Measurements from ENCODE around the gene CCDC69.
A peak's percentile ranks its signal among the peaks of the same experiment; 100 is the strongest.

Gene CCDC69

DNA sequence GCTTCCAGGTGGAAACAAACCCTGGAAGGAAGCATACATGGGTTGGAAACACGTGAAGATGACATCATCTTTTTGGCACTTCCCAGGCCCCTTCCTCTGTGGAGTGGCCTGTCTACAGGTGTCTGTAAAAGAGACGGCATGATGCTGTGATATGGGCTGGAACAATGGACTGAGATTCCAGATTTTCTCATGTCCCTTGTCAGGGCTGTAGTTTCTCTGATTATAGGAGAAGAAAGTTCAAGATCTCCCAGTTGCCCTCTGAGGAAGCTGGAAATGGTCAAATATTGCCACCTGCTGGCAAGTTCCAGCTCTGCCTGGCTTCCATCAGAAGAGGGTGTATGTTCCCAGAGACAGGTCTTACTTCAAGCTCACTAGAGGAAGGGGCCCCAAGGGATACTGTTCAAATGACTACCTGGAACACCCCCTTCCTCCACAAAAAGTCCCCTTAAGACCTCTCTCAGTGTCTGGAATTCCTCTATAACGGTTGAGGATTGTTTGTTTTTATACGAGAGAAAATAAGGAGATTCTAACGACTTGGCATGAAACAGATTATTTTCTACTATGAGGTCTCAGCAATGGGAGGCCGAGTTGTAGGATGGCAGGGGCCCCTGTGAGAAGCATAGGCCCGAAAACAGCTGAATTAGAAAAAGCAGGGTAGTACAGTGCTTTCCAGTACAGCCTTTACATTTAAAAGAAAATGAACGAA lies 59.1 kb downstream of the CCDC69 start:
- DNase-seq (ENCODE audit: low read depth), result peak; percentile 77

- no peak for DNase-seq (ENCODE audit: low read depth)
Measured at GRCh38 chr5:151162776-151163175, 61.1 kb downstream of the CCDC69 start.

DNA sequence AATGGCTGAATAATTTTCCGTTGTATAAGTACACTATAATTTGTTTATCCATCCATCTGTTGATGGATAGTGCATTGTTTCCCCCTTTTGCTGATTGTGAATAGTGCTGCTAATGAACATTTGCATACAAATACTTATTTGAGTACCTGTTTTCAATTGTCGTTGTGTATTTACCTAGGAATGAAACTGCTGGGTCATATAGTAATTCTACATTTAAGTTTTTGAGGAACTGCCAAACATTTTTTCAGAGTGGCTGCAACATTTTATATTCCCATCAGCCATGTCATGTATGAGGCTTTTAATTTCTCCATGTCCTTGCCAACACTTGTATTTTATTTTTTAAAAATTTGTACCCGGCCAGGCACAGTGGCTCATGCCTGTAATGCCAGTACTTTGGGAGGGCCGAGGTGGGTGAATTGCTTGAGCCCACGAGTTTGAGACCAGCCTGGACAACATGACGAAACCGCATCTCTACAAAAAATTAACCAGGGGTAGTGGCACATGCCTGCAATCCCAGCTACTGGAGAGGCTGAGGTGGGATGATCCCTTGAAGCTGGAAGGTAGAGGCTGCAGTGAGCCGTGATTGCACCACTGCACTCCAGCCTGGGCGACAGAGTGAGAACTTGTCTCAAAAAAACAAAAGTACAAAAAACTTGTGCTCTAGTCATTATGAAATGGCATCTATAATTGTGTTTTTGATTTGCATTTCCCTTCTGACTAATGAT lies 64.1 kb downstream of the CCDC69 start:
- DNase-seq (ENCODE audit: low read depth), result no peak

DNA sequence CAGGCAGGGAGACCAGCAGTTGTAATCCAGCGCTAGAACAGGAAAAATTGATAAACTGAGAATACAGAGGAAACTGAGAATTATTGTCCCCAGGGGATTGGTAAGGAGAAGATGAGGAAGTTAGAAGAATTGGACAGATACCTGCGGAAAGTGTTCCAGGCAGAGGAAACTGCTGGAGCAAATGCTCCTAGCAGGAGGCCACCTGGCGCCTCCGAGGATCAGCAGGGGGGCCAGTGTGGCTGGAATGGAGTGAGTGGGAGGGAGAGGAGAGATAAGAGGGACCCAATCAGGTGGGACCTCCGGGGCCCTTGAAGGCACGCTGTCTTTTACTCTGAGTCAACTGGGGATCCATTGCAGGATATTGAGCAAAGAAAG lies 65.6 kb downstream of the CCDC69 start:
- no peak for DNase-seq (ENCODE audit: low read depth)

GRCh38 chr5:151157426-151158286 lies 66.2 kb downstream of the CCDC69 start, which contains the start of gene ANXA6:
Gene ANXA6, minus strand, starts transcription at chr5:151157779. Its CDS starts 9,878 bp downstream, at chr5:151147901.
- DNase-seq (ENCODE audit: low read depth), result peak; percentile 35

DNA sequence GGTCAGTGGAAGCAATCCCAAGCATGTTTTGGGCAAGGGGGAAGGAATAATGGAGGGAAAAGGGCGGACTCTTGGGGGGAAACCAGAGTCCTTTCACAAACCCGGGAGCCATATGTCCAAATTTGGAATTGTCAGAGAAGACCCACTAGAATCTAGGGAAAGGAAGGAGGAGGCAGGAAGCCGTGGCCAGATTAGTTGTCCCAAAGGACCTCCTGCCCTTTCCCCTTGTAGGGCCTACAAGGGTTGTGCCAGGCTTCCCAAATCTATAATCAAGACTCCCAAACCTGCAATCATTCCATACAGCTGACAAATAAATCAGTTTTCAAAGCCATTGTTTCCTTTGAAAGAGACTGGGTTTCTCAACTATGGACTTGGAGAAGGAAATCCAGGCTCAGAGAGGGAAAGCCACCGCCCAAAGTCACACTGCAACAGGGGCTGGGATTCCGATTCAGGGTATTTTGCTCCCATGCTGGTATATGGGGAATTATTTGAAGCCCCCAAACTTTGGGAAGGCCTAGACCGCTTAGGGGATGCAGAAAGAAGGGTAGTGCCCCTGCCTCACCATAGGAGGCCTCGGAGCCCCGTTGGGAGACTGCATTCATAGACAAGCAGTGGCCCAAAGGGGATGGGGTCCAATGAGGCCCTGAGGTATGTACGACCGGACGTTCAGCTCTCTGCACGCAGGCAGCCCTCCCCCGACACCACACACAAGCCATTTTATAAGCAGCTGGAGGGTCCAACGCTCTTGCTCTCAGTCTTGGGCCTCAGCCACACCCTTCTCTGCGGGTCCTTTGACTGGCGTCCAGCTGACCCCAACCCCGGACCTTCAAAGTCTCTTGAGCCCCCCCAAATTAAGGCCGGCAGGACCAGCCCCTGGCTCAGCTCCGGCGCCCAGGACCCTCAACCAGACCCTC lies 67.1 kb downstream of the CCDC69 start:
- DNase-seq (ENCODE audit: low read depth), result no peak

GRCh38 chr5:151155775-151156506 lies 68.0 kb downstream of the CCDC69 start:
- DNase-seq (ENCODE audit: low read depth), result no peak

DNA sequence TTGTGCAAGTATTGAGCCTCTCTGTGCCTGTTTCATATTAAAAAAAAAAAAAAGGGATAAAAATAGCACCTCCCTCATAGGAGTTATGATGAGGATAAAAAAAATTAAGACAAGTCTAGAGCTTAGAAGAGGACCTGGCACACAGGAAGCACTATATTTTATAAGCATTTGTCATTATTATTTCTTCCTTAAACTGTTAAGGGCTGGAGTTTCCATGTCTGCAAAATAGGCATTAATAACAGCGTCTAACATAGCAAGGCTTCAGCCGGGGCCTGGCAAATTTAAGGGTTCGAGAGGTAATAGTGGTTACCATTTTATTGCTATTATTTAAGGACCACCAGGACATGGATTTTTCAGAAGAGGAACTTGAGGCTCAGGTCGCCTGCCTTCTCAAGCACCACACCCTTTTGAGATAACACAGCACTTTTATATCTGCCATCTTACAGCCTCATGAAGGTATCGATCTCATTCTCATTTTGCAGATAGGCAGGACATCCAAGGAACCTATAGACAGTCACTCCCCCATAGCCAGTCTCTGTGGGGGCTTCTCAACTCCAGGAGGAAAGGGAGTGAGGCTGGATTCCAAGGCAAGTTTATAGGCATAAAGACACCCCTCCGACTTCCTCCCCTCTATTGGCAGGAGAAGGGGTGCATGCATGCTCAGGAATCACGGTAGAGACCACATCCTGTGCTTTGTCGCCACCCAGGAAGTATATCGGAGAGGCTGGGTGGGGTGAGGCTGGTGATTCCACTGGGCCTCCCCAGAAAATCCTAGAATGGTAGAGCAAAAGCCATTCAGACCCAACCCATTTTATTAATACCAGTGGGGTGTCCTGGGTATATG lies 68.7 kb downstream of the CCDC69 start:
- peak; percentile 41 for DNase-seq (ENCODE audit: low read depth)

DNA sequence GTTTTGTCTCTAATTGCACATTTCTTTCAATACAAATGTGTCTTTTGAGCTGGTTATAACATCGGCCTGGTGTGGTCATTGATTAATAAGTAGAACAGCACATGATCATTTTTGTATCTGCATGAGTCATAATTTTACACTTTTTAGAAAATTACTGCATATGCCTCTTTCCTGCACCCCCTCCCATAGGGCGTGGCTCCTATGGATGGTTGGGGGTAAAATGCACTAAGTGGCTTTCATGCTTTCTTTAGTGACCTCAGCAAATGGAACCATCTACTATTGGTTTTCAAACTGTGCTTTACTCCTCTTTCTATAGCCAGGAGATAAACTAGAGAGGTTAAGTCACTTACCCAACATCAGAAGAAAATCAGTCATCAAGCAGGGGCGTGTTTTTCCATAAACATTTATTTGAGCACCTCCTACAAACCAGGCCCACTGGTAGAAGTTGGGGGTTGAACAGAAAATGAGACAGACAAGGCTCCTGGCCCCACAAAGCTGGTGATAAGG lies 70.1 kb downstream of the CCDC69 start:
- DNase-seq (ENCODE audit: low read depth), result peak; percentile 47

DNA sequence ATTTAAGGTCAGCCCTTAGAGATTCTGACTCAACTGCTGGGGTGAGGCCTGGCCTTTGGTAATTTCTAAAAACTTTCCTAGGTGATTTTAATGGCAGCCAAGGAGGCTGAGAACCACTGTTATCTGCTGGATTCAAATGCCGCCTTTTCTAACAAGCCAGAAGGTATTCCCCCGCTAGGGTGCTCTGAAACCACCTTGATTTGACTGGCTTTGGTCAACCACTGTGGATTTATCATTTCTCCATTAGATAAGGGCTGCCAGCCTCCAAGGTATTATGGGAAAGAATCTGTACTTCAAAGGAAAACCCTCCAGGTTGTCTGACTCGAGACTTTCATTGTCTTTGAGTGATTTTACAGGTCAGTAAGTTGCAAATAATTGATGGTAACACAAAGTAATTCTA lies 70.6 kb downstream of the CCDC69 start:
- no peak for DNase-seq (ENCODE audit: low read depth)

DNA sequence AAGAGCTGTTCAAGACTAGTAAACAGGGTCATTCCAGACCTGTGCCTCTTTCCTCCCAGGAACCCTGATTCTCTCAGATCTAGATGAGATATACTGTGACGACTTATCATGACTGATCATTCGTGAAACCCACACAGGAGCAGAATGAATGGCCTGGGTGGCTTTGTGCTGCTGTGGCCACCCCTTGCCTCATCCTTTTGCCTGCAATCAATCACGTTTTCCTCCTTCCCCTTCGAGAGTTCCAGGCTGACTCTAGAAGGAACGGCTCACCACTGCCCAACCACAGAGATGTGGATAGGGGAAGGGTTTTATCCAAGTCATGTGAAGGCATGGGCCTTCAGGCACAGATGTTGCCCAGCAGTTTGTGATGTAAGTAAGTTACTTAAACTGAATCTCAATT lies 72.1 kb downstream of the CCDC69 start:
- no peak for DNase-seq (ENCODE audit: low read depth)

DNA sequence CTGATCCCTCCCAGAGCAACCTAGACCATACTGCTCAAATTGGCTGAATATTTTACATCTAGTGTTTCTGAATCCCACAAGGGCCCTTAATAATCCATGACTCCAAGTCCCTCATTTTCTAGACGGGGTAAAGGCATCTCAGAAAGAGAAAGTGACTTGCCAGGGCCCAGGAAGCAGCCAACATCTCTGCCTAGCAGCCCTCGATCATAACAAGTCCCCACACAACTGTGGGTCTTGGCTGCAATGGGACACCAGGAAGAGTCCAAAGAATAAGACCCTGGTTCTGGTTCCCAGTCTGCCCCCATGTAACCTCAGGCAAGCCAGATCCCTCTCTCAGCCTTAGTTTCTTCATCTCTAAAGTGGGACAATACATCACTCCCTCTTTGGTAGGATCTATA lies 72.6 kb downstream of the CCDC69 start:
- DNase-seq (ENCODE audit: low read depth), result no peak

- DNase-seq (ENCODE audit: low read depth), result peak; percentile 47
Measured at GRCh38 chr5:151150471-151151262, 73.2 kb downstream of the CCDC69 start.

GRCh38 chr5:151148583-151148982 lies 75.3 kb downstream of the CCDC69 start:
- DNase-seq (ENCODE audit: low read depth), result no peak

GRCh38 chr5:151147033-151147432 lies 76.9 kb downstream of the CCDC69 start:
- DNase-seq (ENCODE audit: low read depth), result no peak

- no peak for DNase-seq (ENCODE audit: low read depth)
Measured at GRCh38 chr5:151146061-151146460, 77.8 kb downstream of the CCDC69 start.

DNA sequence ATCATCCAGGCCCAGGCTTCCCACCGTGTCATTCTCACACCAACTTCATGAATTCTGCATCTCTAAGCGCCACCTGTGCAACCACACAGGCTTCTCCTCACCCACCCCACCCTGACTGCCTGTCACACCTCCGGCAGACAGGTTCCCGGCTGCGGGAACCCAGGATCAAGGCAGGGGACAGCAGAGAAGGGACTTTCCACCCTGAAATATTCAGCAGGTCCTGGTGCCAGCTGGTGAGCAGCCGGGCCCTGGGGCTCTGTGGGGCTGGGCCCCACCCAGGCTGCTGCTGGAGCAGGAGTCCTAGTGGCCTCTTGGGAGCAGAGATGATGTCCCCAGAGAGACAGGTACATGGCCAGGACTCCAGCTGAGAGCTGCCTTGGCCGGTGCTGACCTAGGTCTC lies 79.0 kb downstream of the CCDC69 start:
- DNase-seq (ENCODE audit: low read depth), result no peak

DNA sequence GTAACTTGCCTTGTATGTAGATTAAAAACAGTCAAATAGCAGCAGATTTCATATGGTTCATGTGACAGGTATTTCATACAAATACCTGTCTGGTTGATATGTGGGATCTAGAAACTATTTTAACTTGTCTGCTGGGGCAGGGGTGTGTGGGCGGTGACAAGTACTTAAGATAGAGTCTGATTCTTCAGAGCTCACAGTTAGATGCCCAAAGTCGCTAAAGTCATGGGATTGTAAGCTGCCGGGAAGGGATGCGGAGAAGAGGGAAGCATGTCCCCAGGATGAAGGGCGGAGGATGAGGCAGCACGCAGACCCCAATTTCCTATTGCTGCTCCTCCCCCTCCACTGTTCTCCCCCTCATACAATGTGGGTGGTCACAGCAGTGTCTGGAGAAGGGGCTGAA lies 79.6 kb downstream of the CCDC69 start:
- DNase-seq (ENCODE audit: low read depth), result no peak

DNA sequence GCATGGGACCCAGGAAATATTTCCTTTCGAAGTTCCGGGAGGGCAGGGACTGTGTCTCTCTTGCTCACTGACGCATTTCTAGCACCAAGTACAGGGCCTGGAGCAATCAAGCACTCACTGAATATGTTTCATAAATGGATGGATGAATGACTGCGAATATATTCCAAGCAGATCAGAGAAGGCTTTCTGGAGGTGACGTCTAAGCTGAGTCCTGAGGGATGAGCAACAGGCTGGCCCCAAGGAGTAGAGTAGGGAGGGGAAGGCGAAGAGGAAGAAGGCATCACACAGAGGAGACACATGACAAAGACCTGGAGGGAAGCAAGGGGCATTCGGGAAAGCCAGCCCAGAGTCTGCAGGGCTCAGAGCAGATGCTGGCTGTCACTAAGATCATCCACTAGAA lies 80.2 kb downstream of the CCDC69 start:
- DNase-seq (ENCODE audit: low read depth), result no peak

All from stimulated activated CD4-positive, alpha-beta T cell treated with anti-CD3 and anti-CD28 coated beads, Interleukin-2, amount 100 ng/mL, for 4 hours (primary cell).